ENCODE data around the gene PARP1.

Gene PARP1

GRCh38 chr1:226371027-226371694 is 36.7 kb downstream of the PARP1 start:
- H3K4me1 ChIP-seq (ENCODE audit: control extremely low read depth in 1 of 4, control insufficient read depth in 4 of 4, insufficient read depth in 4 of 4, low read length in 3 of 4), result peaks cover 0 to 9% (median 0%) of the 10 kb centered on the region in 4 experiments
- no peaks in the 10 kb centered on the region for H3K9me3 ChIP-seq (ENCODE audit: control extremely low read depth in 1 of 5, control insufficient read depth in 4 of 5, insufficient read depth in 2 of 5, low read depth in 1 of 5, low read length in 4 of 5)
- WGBS (ENCODE audit: insufficient coverage), result 97% methylated on average over 5 of the region's 6 CpGs
- H3K36me3 ChIP-seq (ENCODE audit: control insufficient read depth in 4 of 4, insufficient read depth in 4 of 4, low read length in 3 of 4), result peaks cover 50 to 92% (median 71%) of the 10 kb centered on the region in 4 experiments
- DNase-seq, result no peak
- no peak overlapping the region for H3K4me3 ChIP-seq (ENCODE audit: control insufficient read depth in 1 of 7, extremely low read depth in 1 of 7, insufficient read depth in 4 of 7, low read depth in 2 of 7, low read length in 6 of 7)
- H3K27me3 ChIP-seq (replicated peaks in 2 of 5; ENCODE audit: control insufficient read depth in 4 of 5, insufficient read depth in 5 of 5, low read length in 4 of 5), result no peaks in the 10 kb centered on the region
- ChIA-PET CTCF (no interaction called here), POLR2A (interaction anchor here (0.6 kb wide), 1 partner anchor 65 kb away, joined by 4 read pairs; no protein-coding TSS in a partner anchor)
- H3K27ac ChIP-seq (ENCODE audit: insufficient read depth in 1 of 2, low read depth in 1 of 2, low read length in 2 of 2, poor library complexity in 1 of 2, severe bottlenecking in 2 of 2), result peak overlapping the region in 1 of 2 experiments; percentile 18

- no peaks in the 10 kb centered on the region for H3K9me3 ChIP-seq (ENCODE audit: control extremely low read depth in 1 of 5, control insufficient read depth in 4 of 5, insufficient read depth in 2 of 5, low read depth in 1 of 5, low read length in 4 of 5)
- H3K27ac ChIP-seq (ENCODE audit: insufficient read depth in 1 of 2, low read depth in 1 of 2, low read length in 2 of 2, poor library complexity in 1 of 2, severe bottlenecking in 2 of 2), result peak overlapping the region in 1 of 2 experiments; percentile 18
- H3K4me3 ChIP-seq (ENCODE audit: control insufficient read depth in 1 of 7, extremely low read depth in 1 of 7, insufficient read depth in 4 of 7, low read depth in 2 of 7, low read length in 6 of 7), result no peak overlapping the region
- peaks cover 49 to 92% (median 73%) of the 10 kb centered on the region in 4 experiments for H3K36me3 ChIP-seq (ENCODE audit: control insufficient read depth in 4 of 4, insufficient read depth in 4 of 4, low read length in 3 of 4)
- DNase-seq, result no peak
- WGBS (ENCODE audit: insufficient coverage), result 94% methylated on average over 12 of the region's 13 CpGs
- CTCF ChIA-PET, result no interaction called here
- H3K27me3 ChIP-seq (replicated peaks in 2 of 5; ENCODE audit: control insufficient read depth in 4 of 5, insufficient read depth in 5 of 5, low read length in 4 of 5), result no peaks in the 10 kb centered on the region
- H3K4me1 ChIP-seq (ENCODE audit: control extremely low read depth in 1 of 4, control insufficient read depth in 4 of 4, insufficient read depth in 4 of 4, low read length in 3 of 4), result peaks cover 0 to 9% (median 0%) of the 10 kb centered on the region in 4 experiments
- POLR2A ChIA-PET, result no interaction called here
Observed at GRCh38 chr1:226370144-226370923, 37.6 kb downstream of the PARP1 start.

DNA sequence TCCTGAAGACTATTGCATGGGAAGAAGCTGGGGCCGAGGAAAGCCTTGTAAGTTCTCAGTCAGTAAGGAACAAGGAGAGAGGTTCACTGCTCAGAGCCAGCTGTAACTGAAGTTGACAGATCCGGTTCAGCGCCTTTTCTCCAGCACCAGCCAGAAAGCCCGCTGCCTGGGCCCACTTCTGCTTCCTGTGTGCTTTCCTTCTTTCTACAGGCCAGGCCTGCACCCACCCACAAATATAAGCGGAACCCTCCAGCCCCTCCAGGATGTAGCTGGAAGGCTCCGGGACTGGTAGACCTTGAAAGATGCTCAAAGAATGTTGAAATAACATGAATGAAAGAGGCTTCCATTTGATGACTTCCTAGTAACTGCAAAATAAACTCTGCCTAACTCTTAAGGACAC is 38.8 kb downstream of the PARP1 start:
- peaks cover 0 to 9% (median 0%) of the 10 kb centered on the region in 4 experiments for H3K4me1 ChIP-seq (ENCODE audit: control extremely low read depth in 1 of 4, control insufficient read depth in 4 of 4, insufficient read depth in 4 of 4, low read length in 3 of 4)
- ChIA-PET POLR2A (no interaction called here), CTCF (interaction anchor here (0.7 to 1.3 kb wide), 3 partner anchors 36 to 241 kb away, joined by 3 to 4 read pairs (median 3); no protein-coding TSS in a partner anchor)
- H3K27me3 ChIP-seq (replicated peaks in 2 of 5; ENCODE audit: control insufficient read depth in 4 of 5, insufficient read depth in 5 of 5, low read length in 4 of 5), result no peaks in the 10 kb centered on the region
- H3K4me3 ChIP-seq (ENCODE audit: control insufficient read depth in 1 of 7, extremely low read depth in 1 of 7, insufficient read depth in 4 of 7, low read depth in 2 of 7, low read length in 6 of 7), result peak overlapping the region in 1 of 7 experiments; percentile 0
- H3K36me3 ChIP-seq (ENCODE audit: control insufficient read depth in 4 of 4, insufficient read depth in 4 of 4, low read length in 3 of 4), result peaks cover 42 to 91% (median 73%) of the 10 kb centered on the region in 4 experiments
- H3K27ac ChIP-seq (ENCODE audit: insufficient read depth in 1 of 2, low read depth in 1 of 2, low read length in 2 of 2, poor library complexity in 1 of 2, severe bottlenecking in 2 of 2), result no peak overlapping the region
- no peaks in the 10 kb centered on the region for H3K9me3 ChIP-seq (ENCODE audit: control extremely low read depth in 1 of 5, control insufficient read depth in 4 of 5, insufficient read depth in 2 of 5, low read depth in 1 of 5, low read length in 4 of 5)
- peak in 2 of 3 donors; percentile 60 to 63 for DNase-seq
- 22% methylated on average over 2 of the region's 6 CpGs for WGBS (ENCODE audit: insufficient coverage)

- no peaks in the 10 kb centered on the region for H3K9me3 ChIP-seq (ENCODE audit: control extremely low read depth in 1 of 5, control insufficient read depth in 4 of 5, insufficient read depth in 2 of 5, low read depth in 1 of 5, low read length in 4 of 5)
- no peak overlapping the region for H3K4me3 ChIP-seq (ENCODE audit: control insufficient read depth in 1 of 7, extremely low read depth in 1 of 7, insufficient read depth in 4 of 7, low read depth in 2 of 7, low read length in 6 of 7)
- DNase-seq, result no peak
- peaks cover 44 to 92% (median 78%) of the 10 kb centered on the region in 4 experiments for H3K36me3 ChIP-seq (ENCODE audit: control insufficient read depth in 4 of 4, insufficient read depth in 4 of 4, low read length in 3 of 4)
- WGBS (ENCODE audit: insufficient coverage), result 100% methylated on average over 1 of the region's 2 CpGs
- CTCF ChIA-PET, result interaction anchor here (1.3 to 1.9 kb wide), 2 partner anchors 10 to 42 kb away, joined by 4 to 5 read pairs; partner anchors contain the start of gene PARP1
- POLR2A ChIA-PET, result no interaction called here
- H3K27ac ChIP-seq (ENCODE audit: insufficient read depth in 1 of 2, low read depth in 1 of 2, low read length in 2 of 2, poor library complexity in 1 of 2, severe bottlenecking in 2 of 2), result no peak overlapping the region
- peaks cover 0 to 9% (median 0%) of the 10 kb centered on the region in 4 experiments for H3K4me1 ChIP-seq (ENCODE audit: control extremely low read depth in 1 of 4, control insufficient read depth in 4 of 4, insufficient read depth in 4 of 4, low read length in 3 of 4)
- H3K27me3 ChIP-seq (replicated peaks in 2 of 5; ENCODE audit: control insufficient read depth in 4 of 5, insufficient read depth in 5 of 5, low read length in 4 of 5), result no peaks in the 10 kb centered on the region
Observed at GRCh38 chr1:226366290-226366689, 41.6 kb downstream of the PARP1 start.

DNA sequence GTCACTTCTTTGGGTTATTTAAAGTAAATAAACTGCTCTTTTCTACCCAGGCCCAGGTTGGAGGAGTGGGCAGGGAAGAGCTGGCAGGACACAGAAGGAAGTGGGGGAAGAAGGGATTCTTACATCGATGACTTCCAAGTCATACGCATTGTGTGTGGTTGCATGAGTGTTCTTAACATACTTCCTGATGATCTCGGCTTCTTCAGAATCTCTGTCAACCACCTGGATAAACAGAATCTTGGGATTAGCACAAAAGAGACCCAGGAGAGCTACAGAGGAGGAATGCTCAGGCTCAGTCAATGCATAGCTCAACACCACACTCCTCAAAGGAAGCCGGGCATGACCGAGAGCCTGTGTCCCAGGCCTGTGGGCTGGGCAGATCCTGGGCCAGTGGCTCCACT is 42.1 kb downstream of the PARP1 start:
- Histone ChIP-seq H3K4me3 (ENCODE audit: control insufficient read depth in 1 of 7, extremely low read depth in 1 of 7, insufficient read depth in 4 of 7, low read depth in 2 of 7, low read length in 6 of 7) (no peak overlapping the region), H3K9me3 (ENCODE audit: control extremely low read depth in 1 of 5, control insufficient read depth in 4 of 5, insufficient read depth in 2 of 5, low read depth in 1 of 5, low read length in 4 of 5) (no peaks in the 10 kb centered on the region), H3K27ac (ENCODE audit: insufficient read depth in 1 of 2, low read depth in 1 of 2, low read length in 2 of 2, poor library complexity in 1 of 2, severe bottlenecking in 2 of 2) (no peak overlapping the region), H3K36me3 (ENCODE audit: control insufficient read depth in 4 of 4, insufficient read depth in 4 of 4, low read length in 3 of 4) (peaks cover 43 to 92% (median 78%) of the 10 kb centered on the region in 4 experiments), H3K27me3 (replicated peaks in 2 of 5; ENCODE audit: control insufficient read depth in 4 of 5, insufficient read depth in 5 of 5, low read length in 4 of 5) (no peaks in the 10 kb centered on the region), H3K4me1 (ENCODE audit: control extremely low read depth in 1 of 4, control insufficient read depth in 4 of 4, insufficient read depth in 4 of 4, low read length in 3 of 4) (peaks cover 0 to 9% (median 0%) of the 10 kb centered on the region in 4 experiments)
- CTCF ChIA-PET, result interaction anchor here (1.3 kb wide), 1 partner anchor 43 kb away, joined by 4 read pairs; the partner anchor contains the start of gene PARP1
- WGBS (ENCODE audit: insufficient coverage), result 97% methylated on average over 5 of the region's 5 CpGs
- POLR2A ChIA-PET, result no interaction called here
- DNase-seq, result no peak

DNA sequence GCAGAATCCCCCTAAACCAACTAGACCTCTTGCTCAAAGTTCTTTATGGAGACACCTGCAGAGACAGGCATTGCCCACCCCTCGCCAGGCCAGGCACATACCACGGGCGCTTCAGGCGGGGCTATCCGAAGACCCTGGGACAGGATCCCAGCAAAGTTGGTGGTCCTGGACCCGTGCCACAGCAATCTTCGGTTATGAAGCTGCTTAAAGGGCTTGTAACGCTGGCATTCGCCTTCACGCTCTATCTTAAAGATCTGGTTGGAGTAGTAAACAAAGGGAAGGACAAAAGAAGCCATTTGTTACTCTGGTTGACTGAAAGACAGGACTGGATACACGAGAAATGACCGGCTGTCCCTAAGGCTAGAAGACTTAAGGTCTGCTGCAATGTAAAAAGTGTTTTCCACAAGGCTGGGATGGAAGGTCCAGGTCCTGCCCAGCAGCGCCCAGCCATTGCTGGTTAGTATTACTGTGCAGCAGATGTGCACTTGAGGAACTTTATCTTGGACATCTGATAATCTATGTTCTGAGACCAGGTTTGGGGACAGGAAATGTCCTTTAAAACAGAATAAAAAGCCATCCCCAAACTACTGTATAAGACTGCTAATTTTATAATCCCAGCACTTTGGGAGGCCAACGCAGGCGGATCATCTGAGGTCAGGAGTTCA is 42.9 kb downstream of the PARP1 start:
- H3K27me3 ChIP-seq (replicated peaks in 2 of 5; ENCODE audit: control insufficient read depth in 4 of 5, insufficient read depth in 5 of 5, low read length in 4 of 5), result no peaks in the 10 kb centered on the region
- peaks cover 0 to 9% (median 0%) of the 10 kb centered on the region in 4 experiments for H3K4me1 ChIP-seq (ENCODE audit: control extremely low read depth in 1 of 4, control insufficient read depth in 4 of 4, insufficient read depth in 4 of 4, low read length in 3 of 4)
- DNase-seq, result no peak
- H3K27ac ChIP-seq (ENCODE audit: insufficient read depth in 1 of 2, low read depth in 1 of 2, low read length in 2 of 2, poor library complexity in 1 of 2, severe bottlenecking in 2 of 2), result no peak overlapping the region
- WGBS (ENCODE audit: insufficient coverage), result 99% methylated on average over 14 of the region's 15 CpGs
- ChIA-PET POLR2A (no interaction called here), CTCF (no interaction called here)
- no peaks in the 10 kb centered on the region for H3K9me3 ChIP-seq (ENCODE audit: control extremely low read depth in 1 of 5, control insufficient read depth in 4 of 5, insufficient read depth in 2 of 5, low read depth in 1 of 5, low read length in 4 of 5)
- no peak overlapping the region for H3K4me3 ChIP-seq (ENCODE audit: control insufficient read depth in 1 of 7, extremely low read depth in 1 of 7, insufficient read depth in 4 of 7, low read depth in 2 of 7, low read length in 6 of 7)
- peaks cover 43 to 92% (median 81%) of the 10 kb centered on the region in 4 experiments for H3K36me3 ChIP-seq (ENCODE audit: control insufficient read depth in 4 of 4, insufficient read depth in 4 of 4, low read length in 3 of 4)
